Neuronal stem cell (in vitro differentiated cells): ENCODE data around the gene CRACR2B.
A peak's percentile ranks its signal among the peaks of the same experiment; 100 is the strongest.

Experiments
- DNase-seq: peaks from one replicate; pipeline ENCODE4 v3.0.0-alpha.2; 2013; ENCODE audit warnings: low spot score
- H2AFZ ChIP-seq: one replicate; pipeline ENCODE4 v1.6.1; 2013; ENCODE audit warnings: mild to moderate bottlenecking, low read length, inconsistent platforms
- H2AK5ac ChIP-seq: 2 replicates; pipeline ENCODE4 v1.6.1; 2013; ENCODE audit warnings: low read depth, mild to moderate bottlenecking, inconsistent platforms, low read length, moderate library complexity, mixed read lengths
- H2BK120ac ChIP-seq: 2 replicates; pipeline ENCODE4 v1.6.1; 2013; ENCODE audit warnings: low read depth, mild to moderate bottlenecking, inconsistent platforms, low read length, moderate library complexity, mixed read lengths
- H2BK12ac ChIP-seq: one replicate; pipeline ENCODE4 v1.6.1; 2013; ENCODE audit warnings: low read length, inconsistent platforms
- H2BK15ac ChIP-seq: 2 replicates; pipeline ENCODE4 v1.6.1; 2013; ENCODE audit warnings: mild to moderate bottlenecking, low read length, inconsistent platforms, mixed read lengths
- H2BK5ac ChIP-seq: one replicate; pipeline ENCODE4 v1.6.1; 2013; ENCODE audit warnings: inconsistent platforms, mild to moderate bottlenecking, low read length, moderate library complexity
- H3K14ac ChIP-seq: one replicate; pipeline ENCODE4 v1.6.1; 2013; ENCODE audit warnings: low read length, inconsistent platforms
- H3K18ac ChIP-seq: 2 replicates; pipeline ENCODE4 v1.6.1; 2013; ENCODE audit warnings: low read length, inconsistent platforms
- H3K23ac ChIP-seq: 2 replicates; pipeline ENCODE4 v1.6.1; 2013; ENCODE audit warnings: low read depth, mild to moderate bottlenecking, mixed read lengths, low read length, inconsistent platforms; ENCODE audit not compliant: poor library complexity
- H3K27ac ChIP-seq: replicated peaks from 3 replicates; pipeline ENCODE4 v1.5.1; 2013; ENCODE audit warnings: low read length, inconsistent platforms
- H3K27me3 ChIP-seq, 3 experiments: 2 replicates each; pipeline ENCODE4 v1.6.1; 2013; ENCODE audit warnings: low read length in 3 of 3, mild to moderate bottlenecking in 2 of 3, inconsistent platforms in 1 of 3, low read depth in 1 of 3, mixed read lengths in 1 of 3, moderate library complexity in 1 of 3; ENCODE audit not compliant: control insufficient read depth in 3 of 3, insufficient read depth in 3 of 3
- H3K36me3 ChIP-seq, 2 donors: replicated peaks in 1 of 2; 2 replicates each; pipeline ENCODE4 v1.6.1; 2013; ENCODE audit warnings: low read length in 2 of 2; ENCODE audit not compliant: control insufficient read depth in 2 of 2, insufficient read depth in 2 of 2
- H3K4ac ChIP-seq: 2 replicates; pipeline ENCODE4 v1.6.1; 2013; ENCODE audit warnings: inconsistent platforms, mild to moderate bottlenecking, low read length, moderate library complexity
- H3K4me1 ChIP-seq, 2 donors: 1 replicate in 1 of 2; 2 replicates in 1 of 2; pipeline ENCODE4 v1.6.1; 2013; ENCODE audit warnings: low read length in 2 of 2, low read depth in 1 of 2; ENCODE audit not compliant: control insufficient read depth in 2 of 2, insufficient read depth in 1 of 2
- H3K4me2 ChIP-seq: one replicate; pipeline ENCODE4 v1.6.1; 2013; ENCODE audit warnings: mild to moderate bottlenecking, low read length, inconsistent platforms; ENCODE audit not compliant: insufficient read depth, poor library complexity, severe bottlenecking
- H3K4me3 ChIP-seq, 2 donors: 2 replicates each; pipeline ENCODE4 v1.5.1; 2013; ENCODE audit warnings: low read length in 2 of 2, mild to moderate bottlenecking in 2 of 2, inconsistent platforms in 1 of 2, moderate library complexity in 1 of 2
- H3K79me1 ChIP-seq: one replicate; pipeline ENCODE4 v1.6.1; 2013; ENCODE audit warnings: low read depth, mild to moderate bottlenecking, inconsistent platforms, low read length, moderate library complexity
- H3K9ac ChIP-seq: one replicate; pipeline ENCODE4 v1.6.1; 2013; ENCODE audit warnings: mild to moderate bottlenecking, low read depth, low read length, inconsistent platforms; ENCODE audit not compliant: poor library complexity
- H3K9me3 ChIP-seq, 2 donors: replicated peaks in 1 of 2; 2 replicates each; pipeline versions ENCODE3 to v1.6.1; 2013; ENCODE audit warnings: low read length in 2 of 2, mild to moderate bottlenecking in 2 of 2, inconsistent platforms in 1 of 2, low read depth in 1 of 2, mixed read lengths in 1 of 2, moderate library complexity in 1 of 2; ENCODE audit not compliant: control insufficient read depth in 2 of 2, insufficient read depth in 1 of 2
- H4K8ac ChIP-seq: one replicate; pipeline ENCODE4 v1.6.1; 2013; ENCODE audit warnings: low read depth, mild to moderate bottlenecking, inconsistent platforms, low read length, moderate library complexity
- H4K91ac ChIP-seq: one replicate; pipeline ENCODE4 v1.6.1; 2013; ENCODE audit warnings: low read length, low read depth, mild to moderate bottlenecking, inconsistent platforms; ENCODE audit not compliant: poor library complexity
- WGBS, 2 donors: extraction: QIAGEN DNeasy Blood & Tissue Kit; methylation state at CpG; one replicate each; pipeline ENCODE4 v1.1.7; 2013; ENCODE audit warnings: missing lambda C conversion rate in 2 of 2, mixed read lengths in 1 of 2; ENCODE audit not compliant: insufficient read length in 2 of 2, insufficient replicate concordance in 1 of 2; ENCODE audit errors: extremely low coverage in 2 of 2; 5-methylcytosine and 5-hydroxymethylcytosine counted together

The CRACR2B gene

GRCh38 chr11:803770-804598 lies 23.7 kb upstream of the CRACR2B start:
- no peak for DNase-seq
- peak overlapping the region; percentile 91 for H3K4me2 ChIP-seq
- WGBS, 2 donors: no CpG with 5 or more reads among the region's 26 CpGs

GRCh38 chr11:804599-804964 lies 23.1 kb upstream of the CRACR2B start:
- WGBS, 2 donors: no CpG with 5 or more reads among the region's 18 CpGs
- peak overlapping the region; percentile 5 for H3K23ac ChIP-seq
- peak overlapping the region; percentile 17 for H3K4ac ChIP-seq
- H4K8ac ChIP-seq: no peak overlapping the region
- H3K27ac ChIP-seq: peak overlapping the region; percentile 44
- no peak overlapping the region for H2BK120ac ChIP-seq
- peak overlapping the region; percentile 90 for H2AK5ac ChIP-seq
- peak overlapping the region; percentile 65 for H2AFZ ChIP-seq
- no peaks in the 10 kb centered on the region for H3K27me3 ChIP-seq
- H3K14ac ChIP-seq: peak overlapping the region; percentile 82
- H3K4me1 ChIP-seq: peaks cover 18 to 22% of the 10 kb centered on the region in 2 donors
- H2BK5ac ChIP-seq: peak overlapping the region; percentile 98
- H3K79me1 ChIP-seq: peaks cover 22% of the 10 kb centered on the region
- peak overlapping the region; percentile 92 for H3K18ac ChIP-seq
- H4K91ac ChIP-seq: no peak overlapping the region
- peak overlapping the region; percentile 91 for H3K4me2 ChIP-seq
- no peaks in the 10 kb centered on the region for H3K9me3 ChIP-seq
- DNase-seq: no peak
- H3K9ac ChIP-seq: peak overlapping the region; percentile 88
- peak overlapping the region; percentile 91 for H2BK15ac ChIP-seq
- H3K4me3 ChIP-seq: peak overlapping the region; percentile 58 to 80
- H3K36me3 ChIP-seq: peaks cover 23 to 42% of the 10 kb centered on the region in 2 donors
- H2BK12ac ChIP-seq: peak overlapping the region; percentile 3

More at GRCh38 chr11:803770-804598, 23.7 kb upstream of the CRACR2B start:
- Histone ChIP-seq H3K27ac (no peak overlapping the region), H2BK5ac (peak overlapping the region; percentile 98), H2BK12ac (peak overlapping the region; percentile 16), H2BK120ac (no peak overlapping the region), H2AFZ (no peak overlapping the region), H3K14ac (peak overlapping the region; percentile 21), H2AK5ac (peak overlapping the region; percentile 90), H3K4me3 (peak overlapping the region; percentile 58 to 80), H3K9ac (peak overlapping the region; percentile 88), H3K9me3 (no peaks in the 10 kb centered on the region), H3K27me3 (no peaks in the 10 kb centered on the region), H3K4me1 (peaks cover 18 to 22% of the 10 kb centered on the region in 2 donors), H2BK15ac (peak overlapping the region; percentile 91), H3K79me1 (peaks cover 20% of the 10 kb centered on the region), H3K4ac (peak overlapping the region; percentile 17), H3K23ac (peak overlapping the region; percentile 20), H3K36me3 (peaks cover 23 to 48% of the 10 kb centered on the region in 2 donors), H4K8ac (no peak overlapping the region), H4K91ac (peak overlapping the region; percentile 25), H3K18ac (peak overlapping the region; percentile 92)

GRCh38 chr11:808427-809286 lies 19.1 kb upstream of the CRACR2B start:
- Histone ChIP-seq H3K4ac (no peak overlapping the region), H3K79me1 (peaks cover 22% of the 10 kb centered on the region), H3K27me3 (no peaks in the 10 kb centered on the region), H3K23ac (no peak overlapping the region), H3K9me3 (no peaks in the 10 kb centered on the region), H3K4me2 (peak overlapping the region; percentile 96), H3K36me3 (peaks cover 28 to 31% of the 10 kb centered on the region in 2 donors), H4K91ac (no peak overlapping the region), H3K18ac (peak overlapping the region; percentile 90), H2BK12ac (peak overlapping the region; percentile 36), H3K27ac (peak overlapping the region; percentile 52), H2AK5ac (peak overlapping the region; percentile 9), H2BK15ac (no peak overlapping the region), H3K4me3 (peak overlapping the region; percentile 82 to 89), H3K9ac (peak overlapping the region; percentile 98), H3K4me1 (peaks cover 20 to 33% of the 10 kb centered on the region in 2 donors), H2BK120ac (no peak overlapping the region), H2BK5ac (peak overlapping the region; percentile 89), H4K8ac (no peak overlapping the region), H3K14ac (peak overlapping the region; percentile 72), H2AFZ (peak overlapping the region; percentile 99)
- no CpG with 5 or more reads among the region's 36 CpGs for WGBS, 2 donors
- DNase-seq: no peak
